Skin epidermis (tissue), 12 donors: ENCODE measurements around the gene PI4KA.

Source experiments
- H3K27ac ChIP-seq, 21 experiments: fragments of 200-600 bp; sonication (generic) in 11 of 21; one replicate each; pipeline ENCODE4 v1.5.0; 2020; ENCODE audit warnings: mild to moderate bottlenecking in 3 of 21, inconsistent platforms in 2 of 21, moderate library complexity in 2 of 21
- H3K4me3 ChIP-seq, 7 experiments: fragments of 200-600 bp; sonication (generic) in 2 of 7; one replicate each; pipeline ENCODE4 v1.5.0; 2020; ENCODE audit warnings: inconsistent platforms in 2 of 7, mild to moderate bottlenecking in 2 of 7, moderate library complexity in 1 of 7

Gene PI4KA

GRCh38 chr22:20882855-20883254, 24.2 kb upstream of the PI4KA start:
- no peak overlapping the region for H3K4me3 ChIP-seq
- no peak overlapping the region for H3K27ac ChIP-seq

- no peak overlapping the region for H3K27ac ChIP-seq
- no peak overlapping the region for H3K4me3 ChIP-seq
Observed at GRCh38 chr22:20881869-20882815, 23.5 kb upstream of the PI4KA start.

GRCh38 chr22:20881231-20881630, 22.6 kb upstream of the PI4KA start:
- Histone ChIP-seq H3K27ac (no peak overlapping the region), H3K4me3 (no peak overlapping the region)

GRCh38 chr22:20877715-20878114, 19.1 kb upstream of the PI4KA start:
- no peak overlapping the region for H3K4me3 ChIP-seq
- no peak overlapping the region for H3K27ac ChIP-seq

GRCh38 chr22:20875296-20875695, 16.7 kb upstream of the PI4KA start:
- Histone ChIP-seq H3K4me3 (no peak overlapping the region), H3K27ac (no peak overlapping the region)

GRCh38 chr22:20873214-20873613, 14.6 kb upstream of the PI4KA start:
- H3K4me3 ChIP-seq, result no peak overlapping the region

GRCh38 chr22:20869234-20869633, 10.6 kb upstream of the PI4KA start:
- no peak overlapping the region for H3K27ac ChIP-seq
- H3K4me3 ChIP-seq, result no peak overlapping the region

More at GRCh38 chr22:20873214-20873613, 14.6 kb upstream of the PI4KA start:
- no peak overlapping the region for H3K27ac ChIP-seq

GRCh38 chr22:20868025-20868962, 9.7 kb upstream of the PI4KA start:
- Histone ChIP-seq H3K4me3 (no peak overlapping the region), H3K27ac (peak overlapping the region in 11 of 21 experiments; percentile 24 to 74 (median 62))

GRCh38 chr22:20867179-20868024, 8.8 kb upstream of the PI4KA start:
- no peak overlapping the region for H3K4me3 ChIP-seq
- H3K27ac ChIP-seq, result peak overlapping the region in 14 of 21 experiments; percentile 37 to 78 (median 58)

- Histone ChIP-seq H3K4me3 (no peak overlapping the region), H3K27ac (peak overlapping the region in 10 of 21 experiments; percentile 38 to 78 (median 63))
Observed at GRCh38 chr22:20866736-20867135, 8.1 kb upstream of the PI4KA start.

- Histone ChIP-seq H3K27ac (peak overlapping the region in 1 of 21 experiments; percentile 13), H3K4me3 (no peak overlapping the region)
Observed at GRCh38 chr22:20865875-20866445, 7.3 kb upstream of the PI4KA start.

- no peak overlapping the region for H3K27ac ChIP-seq
- H3K4me3 ChIP-seq, result no peak overlapping the region
Observed at GRCh38 chr22:20865331-20865730, 6.7 kb upstream of the PI4KA start.

GRCh38 chr22:20864186-20864908, 5.7 kb upstream of the PI4KA start:
- Histone ChIP-seq H3K27ac (peak overlapping the region in 1 of 21 experiments; percentile 28), H3K4me3 (no peak overlapping the region)

GRCh38 chr22:20863366-20863765, 4.8 kb upstream of the PI4KA start:
- peak overlapping the region in 3 of 21 experiments; percentile 13 to 29 (median 28) for H3K27ac ChIP-seq
- no peak overlapping the region for H3K4me3 ChIP-seq

- peak overlapping the region in 2 of 21 experiments; percentile 12 to 13 for H3K27ac ChIP-seq
- H3K4me3 ChIP-seq, result no peak overlapping the region
Observed at GRCh38 chr22:20862540-20862939, 3.9 kb upstream of the PI4KA start.

- H3K27ac ChIP-seq, result peak overlapping the region in 18 of 21 experiments; percentile 69 to 94 (median 85)
Observed at GRCh38 chr22:20859615-20860014, 1.0 kb upstream of the PI4KA start.

GRCh38 chr22:20857838-20858614, 585 bp downstream of the PI4KA start:
- Histone ChIP-seq H3K4me3 (peak overlapping the region; percentile 52 to 92 (median 88)), H3K27ac (peak overlapping the region; percentile 49 to 94 (median 85))

More at GRCh38 chr22:20859615-20860014, 1.0 kb upstream of the PI4KA start:
- H3K4me3 ChIP-seq, result peak overlapping the region; percentile 52 to 92 (median 88)
